Cortex of kidney (tissue), 1 donor: ENCODE measurements around the gene SGPP2.
"Not testable (repeated sequence)": the region's sequence is repeated elsewhere in the genome, so short reads cannot be mapped to it uniquely, and the experiment has no call there.

Source experiments
- DNase-seq: peaks from one replicate; lab custom pipeline; 2025; lab: John Stamatoyannopoulos, UW

Gene SGPP2

GRCh38 chr2:222577341-222577740 lies 153.0 kb downstream of the SGPP2 start:
- DNase-seq = no peak

- no peak for DNase-seq
Observed at GRCh38 chr2:222582928-222583327, 158.6 kb downstream of the SGPP2 start.

- not testable (repeated sequence) for DNase-seq
Observed at GRCh38 chr2:222584589-222584988, 160.2 kb downstream of the SGPP2 start.

- DNase-seq = no peak
Observed at GRCh38 chr2:222591661-222592060, 167.3 kb downstream of the SGPP2 start.

DNA sequence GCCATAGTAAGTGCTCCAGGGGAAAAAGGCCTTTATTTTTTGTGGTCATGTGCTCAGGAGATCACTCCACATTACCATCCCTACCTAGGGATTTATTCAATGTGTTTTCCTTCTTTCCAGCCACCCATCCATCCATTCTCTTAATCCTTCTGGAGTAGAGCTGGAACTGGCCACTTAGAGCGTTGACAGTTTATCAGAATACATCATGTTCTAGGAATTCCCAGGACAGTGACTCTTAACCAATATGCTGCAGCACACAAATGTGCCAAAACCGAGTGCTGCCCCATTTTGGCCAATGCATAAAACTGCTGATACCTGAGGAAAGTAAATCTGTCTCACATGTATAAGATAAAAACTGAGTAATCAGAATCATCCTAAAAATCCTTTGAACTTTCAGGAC lies 167.8 kb downstream of the SGPP2 start:
- no peak for DNase-seq

DNA sequence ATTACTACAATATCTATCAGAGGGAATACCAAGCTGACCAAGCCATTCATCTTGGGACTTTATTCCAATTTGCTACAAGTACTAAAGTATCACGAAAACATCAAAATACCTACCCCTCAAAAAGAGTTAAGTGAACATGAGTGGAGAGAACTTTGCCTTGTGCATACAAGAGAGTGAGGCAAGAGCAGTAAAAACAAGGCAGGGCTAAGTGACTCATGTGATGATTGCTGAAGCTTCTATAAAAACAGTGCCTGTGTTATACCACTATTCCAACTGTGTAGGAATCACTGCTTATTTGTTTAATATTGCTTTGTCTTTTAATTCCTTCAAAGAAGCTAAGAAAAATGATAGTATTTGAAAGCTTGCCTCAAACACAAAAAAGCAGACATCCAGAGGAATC lies 170.3 kb downstream of the SGPP2 start:
- DNase-seq = no peak

DNA sequence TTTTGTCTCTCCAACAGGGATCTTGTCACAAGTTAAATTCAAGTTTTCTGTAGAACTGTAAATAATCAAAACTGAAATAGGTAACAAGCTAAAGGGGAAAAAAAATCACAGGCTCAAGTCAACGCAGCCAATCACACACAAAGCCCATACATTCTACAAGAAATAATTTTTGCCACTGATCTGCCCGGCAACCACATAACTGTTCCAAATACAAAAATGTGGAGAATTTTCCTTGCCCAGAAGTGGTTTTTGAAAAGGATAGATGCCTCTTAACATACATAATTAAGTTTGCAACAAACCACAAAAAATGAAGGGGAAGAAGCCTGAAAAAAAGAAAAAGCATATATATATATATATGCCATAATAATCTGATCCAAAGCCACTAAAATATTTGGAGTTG lies 171.2 kb downstream of the SGPP2 start:
- no peak for DNase-seq

DNA sequence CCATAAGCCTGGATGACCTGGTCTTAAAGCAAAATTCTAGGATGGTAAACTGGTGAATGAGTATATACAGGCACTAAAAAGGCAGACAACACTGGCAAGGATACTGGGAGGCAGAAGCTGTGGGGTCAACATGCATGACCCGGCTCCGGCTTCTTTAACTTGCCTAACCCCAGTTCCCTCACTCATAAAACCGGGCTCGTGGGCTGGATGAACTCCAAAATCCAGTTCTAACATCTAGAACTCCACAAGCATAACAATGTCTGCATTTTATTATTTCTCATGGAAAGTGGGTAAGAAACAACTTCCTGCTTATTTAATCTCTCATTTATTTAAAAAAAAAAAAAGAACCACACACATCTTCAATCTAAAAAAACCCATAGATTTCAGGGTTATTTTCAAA lies 174.3 kb downstream of the SGPP2 start:
- no peak for DNase-seq

- no peak for DNase-seq
Observed at GRCh38 chr2:222603501-222603900, 179.2 kb downstream of the SGPP2 start.

DNA sequence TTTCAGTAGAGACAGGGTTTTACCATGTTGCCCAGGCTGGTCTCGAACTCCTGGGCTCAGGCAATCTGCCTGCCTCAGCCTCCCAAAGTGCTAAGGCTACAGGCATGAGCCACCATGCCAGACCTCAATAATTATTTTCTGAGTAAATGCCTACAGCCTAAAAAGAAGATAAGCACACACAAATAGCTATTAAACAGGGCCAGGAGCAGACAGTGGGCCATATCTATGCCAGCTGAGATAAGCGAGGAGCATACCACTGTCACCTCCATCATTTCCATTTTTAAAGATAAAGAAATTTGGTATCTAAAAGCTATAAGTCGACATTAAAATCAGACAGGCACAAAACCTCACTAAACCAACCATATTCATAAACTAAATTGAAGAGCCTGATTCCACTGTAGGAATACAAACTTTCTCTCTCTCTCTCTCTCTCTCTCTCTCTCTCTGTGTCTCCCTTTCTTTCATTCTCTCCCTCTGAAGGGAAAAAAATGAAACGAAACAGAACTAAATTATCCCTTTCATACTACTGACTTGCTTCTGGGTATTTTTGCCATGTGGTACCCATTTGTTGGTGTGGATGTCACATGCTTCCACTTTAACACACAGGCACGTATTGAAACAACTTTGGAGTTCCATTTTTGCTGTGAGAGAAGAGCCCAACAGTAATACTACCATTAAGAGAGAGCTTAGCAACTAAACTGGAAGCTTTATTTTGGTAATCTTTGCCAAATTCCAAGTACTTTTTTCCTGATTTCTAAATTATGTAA lies 180.6 kb downstream of the SGPP2 start:
- DNase-seq = no peak

DNA sequence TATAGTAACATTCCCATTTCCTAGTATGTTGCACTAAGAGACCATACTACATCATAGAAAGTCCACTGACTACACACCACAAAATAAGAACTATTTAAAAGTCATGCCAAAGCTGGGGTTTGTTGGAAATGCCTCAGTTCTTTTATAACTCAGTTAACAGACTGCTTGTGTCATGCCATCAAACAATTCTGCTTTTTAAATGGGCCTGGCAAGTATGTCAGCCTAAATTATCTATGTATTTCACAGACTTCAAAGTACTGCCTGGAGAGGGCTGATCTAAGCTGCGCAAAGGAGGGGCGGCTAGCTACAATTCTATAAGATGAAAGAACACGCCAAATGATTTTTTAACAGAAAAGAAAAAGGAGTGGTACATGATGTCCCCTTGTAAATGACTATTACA lies 182.0 kb downstream of the SGPP2 start:
- no peak for DNase-seq

DNA sequence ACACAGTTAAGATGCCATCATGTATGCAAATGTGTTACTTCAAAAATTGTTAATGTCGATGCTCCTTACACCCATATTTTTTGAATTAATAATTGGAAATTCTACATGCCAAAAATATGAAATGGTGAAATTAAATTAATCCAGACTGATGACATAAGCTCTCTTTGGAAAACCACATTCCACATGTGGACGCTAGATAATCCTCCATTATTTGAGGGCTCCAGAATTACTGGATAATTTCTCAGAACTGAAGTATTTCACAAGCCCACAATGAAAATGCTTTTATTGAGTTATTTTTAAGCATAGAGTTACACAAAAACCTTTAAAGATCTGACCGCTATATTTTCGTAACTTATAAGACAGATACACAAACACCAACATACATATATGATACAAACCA lies 183.7 kb downstream of the SGPP2 start:
- no peak for DNase-seq

- DNase-seq = no peak
Observed at GRCh38 chr2:222609381-222609780, 185.0 kb downstream of the SGPP2 start.
